Heart left ventricle (tissue), 13 donors: ENCODE results near the gene BMPR1B.

Experiments used
- CTCF ChIP-seq, 12 donors: fragments of 200-600 bp; sonication (generic) in 4 of 12; IDR thresholded peaks; one replicate each; pipeline versions ENCODE4 v1.5.0 to v1.8.0; 2018 to 2022; ENCODE audit warnings: antibody characterized with exemption in 12 of 12, mild to moderate bottlenecking in 5 of 12
- POLR2A ChIP-seq, 2 donors: fragments of 450-650 bp; IDR thresholded peaks; one replicate each; pipeline ENCODE4 v1.6.1; 2017; ENCODE audit warnings: antibody characterized with exemption in 2 of 2, mild to moderate bottlenecking in 2 of 2, moderate library complexity in 2 of 2
- donor health status: ischemic (EF 13 %, LVEDD 7.1; RV severe dilation, severe dysfunction).
- donor health status: DM: no; HTN: yes; CAD: no.
- donor health status: DM: no; HTN: no; CAD: no.
- donor health status: ischemic (EF 25% LVEDD 6.9; RV normal size, moderate dysfunction).
- donor health status: ischemic (EF 25% LVEDD 5.7; RV mildly dilated, moderate dysfunction).
- donor health status: ischemic (EF 35%, LVEDD 5.7; RV mildly dilated, moderate dysfunction).
- donor health status: nonischemic (EF 11% LVEDD 7.7; RV severe dilation, severe dysfunction).
- donor health status: DM: yes; HTN: yes; CAD: no.
- donor health status: PGD.
- donor health status: ischemic (EF 29% LVEDD 5.4; RV normal size, mild dysfunction).
- donor health status: nonischemic (EF 23%, LVEDD 6.1; RV moderate dilation, normal function).

DNA sequence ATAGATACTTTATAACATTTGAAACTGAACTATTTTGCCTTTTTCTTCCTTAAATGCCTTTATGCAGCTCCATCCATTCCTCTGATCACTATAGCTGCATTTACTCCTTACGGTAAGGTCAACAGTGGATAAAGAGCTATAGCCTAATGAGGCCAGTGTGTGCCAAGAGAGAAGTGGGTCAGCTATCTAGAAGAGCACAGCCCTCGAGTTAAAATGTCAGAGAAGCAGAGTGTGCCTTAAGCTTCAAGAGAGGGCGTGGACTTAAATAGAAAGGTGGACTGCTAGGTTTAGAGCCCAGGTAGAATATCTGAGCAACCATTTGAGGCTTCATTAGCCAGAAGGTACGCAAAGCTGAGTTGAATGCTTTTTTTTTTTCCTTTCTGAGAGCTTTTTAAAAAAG, 347.4 kb downstream of the BMPR1B start:
- TF ChIP-seq CTCF (IDR thresholded peaks at IDR 0.05) (no peak), POLR2A (IDR thresholded peaks at IDR 0.05) (no peak)
